Dendritic cell treated with granulocyte-macrophage colony-stimulating factor and Interleukin-4, amounts not matched to agents 40 ng/mL and 50 ng/mL, for 4 days (primary cell): ENCODE results near the gene PRKN.

Experiments
- H3K27ac Mint-ChIP-seq: one replicate; pipeline ENCODE4 v1.8.0; 2022; ENCODE audit warnings: mild to moderate bottlenecking, mixed read lengths
- H3K27me3 Mint-ChIP-seq: one replicate; pipeline ENCODE4 v1.8.0; 2022; ENCODE audit warnings: mild to moderate bottlenecking, mixed read lengths
- H3K36me3 Mint-ChIP-seq: one replicate; pipeline ENCODE4 v1.8.0; 2022; ENCODE audit warnings: low read depth, mixed read lengths
- H3K4me1 Mint-ChIP-seq: one replicate; pipeline ENCODE4 v1.8.0; 2022; ENCODE audit warnings: low read depth, mixed read lengths
- H3K4me3 Mint-ChIP-seq: one replicate; pipeline ENCODE4 v1.8.0; 2022; ENCODE audit warnings: mild to moderate bottlenecking, moderate library complexity, mixed read lengths
- H3K9me3 Mint-ChIP-seq: one replicate; pipeline ENCODE4 v1.8.0; 2022; ENCODE audit warnings: mixed read lengths
- intact Hi-C: fragments of 100-400 bp; cut with micrococcal nuclease; formaldehyde crosslinking; loops from one replicate; pipeline ENCODE4 v1.15.0; 2022

Gene PRKN

GRCh38 chr6:161727083-161727833 lies 1000.3 kb downstream of the PRKN start:
- H3K4me3 Mint-ChIP-seq: no peak overlapping the region
- no peak overlapping the region for H3K27ac Mint-ChIP-seq
- peaks cover 19% of the 10 kb centered on the region for H3K9me3 Mint-ChIP-seq
- H3K4me1 Mint-ChIP-seq: no peaks in the 10 kb centered on the region
- no peaks in the 10 kb centered on the region for H3K27me3 Mint-ChIP-seq
- H3K36me3 Mint-ChIP-seq: no peaks in the 10 kb centered on the region
- intact Hi-C loops: no loop called here

GRCh38 chr6:161722394-161722793 lies 1005.2 kb downstream of the PRKN start:
- Mint-ChIP-seq H3K27ac (no peak overlapping the region), H3K36me3 (no peaks in the 10 kb centered on the region), H3K4me1 (no peaks in the 10 kb centered on the region), H3K4me3 (no peak overlapping the region), H3K27me3 (no peaks in the 10 kb centered on the region), H3K9me3 (peaks cover 4% of the 10 kb centered on the region)
- intact Hi-C loops: no loop called here

GRCh38 chr6:161721511-161721910 lies 1006.1 kb downstream of the PRKN start:
- no peak overlapping the region for H3K27ac Mint-ChIP-seq
- H3K9me3 Mint-ChIP-seq: peaks cover 13% of the 10 kb centered on the region
- no peaks in the 10 kb centered on the region for H3K4me1 Mint-ChIP-seq
- H3K4me3 Mint-ChIP-seq: no peak overlapping the region
- H3K27me3 Mint-ChIP-seq: no peaks in the 10 kb centered on the region
- intact Hi-C loops: no loop called here
- H3K36me3 Mint-ChIP-seq: no peaks in the 10 kb centered on the region

GRCh38 chr6:161716176-161716575 lies 1011.4 kb downstream of the PRKN start:
- Mint-ChIP-seq H3K27me3 (no peaks in the 10 kb centered on the region), H3K4me3 (no peak overlapping the region), H3K9me3 (peaks cover 41% of the 10 kb centered on the region), H3K4me1 (no peaks in the 10 kb centered on the region), H3K36me3 (no peaks in the 10 kb centered on the region), H3K27ac (no peak overlapping the region)
- intact Hi-C loops: no loop called here

- intact Hi-C loops: no loop called here
- no peak overlapping the region for H3K4me3 Mint-ChIP-seq
- no peaks in the 10 kb centered on the region for H3K36me3 Mint-ChIP-seq
- H3K4me1 Mint-ChIP-seq: no peaks in the 10 kb centered on the region
- peaks cover 43% of the 10 kb centered on the region for H3K9me3 Mint-ChIP-seq
- H3K27me3 Mint-ChIP-seq: no peaks in the 10 kb centered on the region
- no peak overlapping the region for H3K27ac Mint-ChIP-seq
These were observed 1015.6 kb downstream of the PRKN start for GRCh38 chr6:161711938-161712337.

- H3K27me3 Mint-ChIP-seq: no peaks in the 10 kb centered on the region
- peaks cover 39% of the 10 kb centered on the region for H3K9me3 Mint-ChIP-seq
- no peaks in the 10 kb centered on the region for H3K36me3 Mint-ChIP-seq
- no peak overlapping the region for H3K27ac Mint-ChIP-seq
- intact Hi-C loops: no loop called here
- no peaks in the 10 kb centered on the region for H3K4me1 Mint-ChIP-seq
- no peak overlapping the region for H3K4me3 Mint-ChIP-seq
These were observed 1016.1 kb downstream of the PRKN start for GRCh38 chr6:161711515-161711914.

- intact Hi-C loops: no loop called here
- H3K9me3 Mint-ChIP-seq: peaks cover 35% of the 10 kb centered on the region
- H3K27ac Mint-ChIP-seq: no peak overlapping the region
- H3K4me1 Mint-ChIP-seq: no peaks in the 10 kb centered on the region
- no peaks in the 10 kb centered on the region for H3K36me3 Mint-ChIP-seq
- no peaks in the 10 kb centered on the region for H3K27me3 Mint-ChIP-seq
- no peak overlapping the region for H3K4me3 Mint-ChIP-seq
These were observed 1016.9 kb downstream of the PRKN start for GRCh38 chr6:161710698-161711097.

- no peaks in the 10 kb centered on the region for H3K36me3 Mint-ChIP-seq
- H3K4me3 Mint-ChIP-seq: no peak overlapping the region
- peaks cover 9% of the 10 kb centered on the region for H3K9me3 Mint-ChIP-seq
- no peaks in the 10 kb centered on the region for H3K27me3 Mint-ChIP-seq
- H3K27ac Mint-ChIP-seq: no peak overlapping the region
- H3K4me1 Mint-ChIP-seq: no peaks in the 10 kb centered on the region
- intact Hi-C loops: no loop called here
These were observed 1026.5 kb downstream of the PRKN start for GRCh38 chr6:161701056-161701455.

GRCh38 chr6:161696801-161697200 lies 1030.8 kb downstream of the PRKN start:
- Mint-ChIP-seq H3K36me3 (no peaks in the 10 kb centered on the region), H3K4me1 (no peaks in the 10 kb centered on the region), H3K27ac (no peak overlapping the region), H3K9me3 (no peaks in the 10 kb centered on the region), H3K27me3 (no peaks in the 10 kb centered on the region), H3K4me3 (no peak overlapping the region)
- intact Hi-C loops: loop anchor here (5.0 kb wide), 1 partner anchor 304 kb away; no protein-coding TSS in a partner anchor

GRCh38 chr6:161694995-161695394 lies 1032.6 kb downstream of the PRKN start:
- no peaks in the 10 kb centered on the region for H3K27me3 Mint-ChIP-seq
- H3K36me3 Mint-ChIP-seq: no peaks in the 10 kb centered on the region
- H3K27ac Mint-ChIP-seq: no peak overlapping the region
- intact Hi-C loops: loop anchor here (5.0 kb wide), 1 partner anchor 303 kb away; no protein-coding TSS in a partner anchor
- H3K9me3 Mint-ChIP-seq: peaks cover 10% of the 10 kb centered on the region
- H3K4me3 Mint-ChIP-seq: no peak overlapping the region
- H3K4me1 Mint-ChIP-seq: no peaks in the 10 kb centered on the region

- no peaks in the 10 kb centered on the region for H3K4me1 Mint-ChIP-seq
- peaks cover 10% of the 10 kb centered on the region for H3K9me3 Mint-ChIP-seq
- H3K36me3 Mint-ChIP-seq: no peaks in the 10 kb centered on the region
- H3K27ac Mint-ChIP-seq: no peak overlapping the region
- no peak overlapping the region for H3K4me3 Mint-ChIP-seq
- intact Hi-C loops: no loop called here
- H3K27me3 Mint-ChIP-seq: no peaks in the 10 kb centered on the region
These were observed 1040.9 kb downstream of the PRKN start for GRCh38 chr6:161686655-161687054.

GRCh38 chr6:161684731-161685475 lies 1042.7 kb downstream of the PRKN start:
- H3K4me3 Mint-ChIP-seq: no peak overlapping the region

GRCh38 chr6:161683400-161683799 lies 1044.2 kb downstream of the PRKN start:
- Mint-ChIP-seq H3K27ac (no peak overlapping the region), H3K36me3 (no peaks in the 10 kb centered on the region), H3K4me3 (no peak overlapping the region), H3K9me3 (no peaks in the 10 kb centered on the region), H3K27me3 (no peaks in the 10 kb centered on the region), H3K4me1 (no peaks in the 10 kb centered on the region)
- intact Hi-C loops: no loop called here

More at GRCh38 chr6:161684731-161685475, 1042.7 kb downstream of the PRKN start:
- no peak overlapping the region for H3K27ac Mint-ChIP-seq
- H3K36me3 Mint-ChIP-seq: no peaks in the 10 kb centered on the region
- H3K9me3 Mint-ChIP-seq: no peaks in the 10 kb centered on the region
- H3K4me1 Mint-ChIP-seq: no peaks in the 10 kb centered on the region
- no peaks in the 10 kb centered on the region for H3K27me3 Mint-ChIP-seq
- intact Hi-C loops: no loop called here

GRCh38 chr6:161682982-161683381 lies 1044.6 kb downstream of the PRKN start:
- Mint-ChIP-seq H3K27ac (no peak overlapping the region), H3K9me3 (no peaks in the 10 kb centered on the region), H3K4me1 (no peaks in the 10 kb centered on the region), H3K4me3 (no peak overlapping the region), H3K36me3 (no peaks in the 10 kb centered on the region), H3K27me3 (no peaks in the 10 kb centered on the region)
- intact Hi-C loops: no loop called here
